CD4-positive, alpha-beta T cell (primary cell): Measurements from ENCODE around the gene CDH4. TPM values are rescaled to one million over a fixed set of nuclear protein-coding genes. Genes with fewer than 3 reads are reported as not detected.

Experiments used
- ATAC-seq: fragments of 200-7000 bp; cut with Tn5 transposase; one replicate; pipeline ENCODE4 v1.10.0; 2022; ENCODE audit warnings: mild to moderate bottlenecking; ENCODE audit not compliant: poor library complexity
- CTCF ChIA-PET: fragments of 350-600 bp; sonication (Branson Sonifier 250); formaldehyde crosslinking; loops from one replicate; lab custom pipeline; 2021; ENCODE audit warnings: antibody characterized with exemption, inconsistent platforms; lab: Charles Lee
- POLR2A ChIA-PET: fragments of 350-600 bp; sonication (Branson Sonifier 250); formaldehyde crosslinking; loops from one replicate; lab custom pipeline; 2021; ENCODE audit warnings: antibody characterized with exemption, inconsistent platforms; lab: Charles Lee
- DNase-seq, 14 experiments: peaks; one replicate each; pipeline ENCODE4 v3.0.0-alpha.2; 2013 to 2020; ENCODE audit warnings: mixed read lengths in 2 of 14
- H3K27ac ChIP-seq, 2 donors: one replicate each; pipeline versions ENCODE4 v1.5.1 to v1.7.0; 2013; ENCODE audit warnings: low read length in 2 of 2, low read depth in 1 of 2, mild to moderate bottlenecking in 1 of 2
- H3K27me3 ChIP-seq, 2 experiments: 1 replicate in 1 of 2; 2 replicates in 1 of 2; pipeline versions ENCODE4 v1.6.1 to v1.7.0; 2013; ENCODE audit warnings: low read length in 2 of 2, control low read depth in 1 of 2, mild to moderate bottlenecking in 1 of 2, moderate library complexity in 1 of 2; ENCODE audit not compliant: insufficient read depth in 2 of 2, control insufficient read depth in 1 of 2
- H3K36me3 ChIP-seq: one replicate; pipeline ENCODE4 v1.6.1; 2013; ENCODE audit warnings: low read length, control low read depth; ENCODE audit not compliant: insufficient read depth
- H3K4me1 ChIP-seq: one replicate; pipeline ENCODE4 v1.6.1; 2013; ENCODE audit warnings: low read length, control low read depth; ENCODE audit not compliant: insufficient read depth
- H3K4me3 ChIP-seq: one replicate; pipeline ENCODE4 v1.5.1; 2013; ENCODE audit warnings: mild to moderate bottlenecking, low read length, moderate library complexity
- H3K9me3 ChIP-seq, 2 experiments: 1 replicate in 1 of 2; 2 replicates in 1 of 2; pipeline versions ENCODE4 v1.6.1 to v1.7.0; 2013; ENCODE audit warnings: low read length in 2 of 2, mild to moderate bottlenecking in 2 of 2, control low read depth in 1 of 2, moderate library complexity in 1 of 2; ENCODE audit not compliant: control insufficient read depth in 1 of 2, insufficient read depth in 1 of 2
- H3K27ac Mint-ChIP-seq: one replicate; pipeline ENCODE4 v1.8.0; 2020; ENCODE audit warnings: mixed read lengths
- H3K27me3 Mint-ChIP-seq: one replicate; pipeline ENCODE4 v1.8.0; 2021; ENCODE audit warnings: mixed read lengths
- H3K36me3 Mint-ChIP-seq: one replicate; pipeline ENCODE4 v1.8.0; 2021; ENCODE audit warnings: low read depth, mixed read lengths
- H3K4me1 Mint-ChIP-seq: one replicate; pipeline ENCODE4 v1.8.0; 2021; ENCODE audit warnings: low read depth, mixed read lengths
- H3K4me3 Mint-ChIP-seq: one replicate; pipeline ENCODE4 v1.8.0; 2020; ENCODE audit warnings: mild to moderate bottlenecking, mixed read lengths
- H3K9me3 Mint-ChIP-seq: one replicate; pipeline ENCODE4 v1.8.0; 2020; ENCODE audit warnings: mixed read lengths
- CTCF ChIP-seq: fragments of 200-600 bp; IDR thresholded peaks from one replicate; pipeline ENCODE4 v1.8.0; 2022; ENCODE audit warnings: antibody characterized with exemption, mild to moderate bottlenecking
- intact Hi-C, 2 experiments: fragments of 100-400 bp; cut with DNase I in 1 of 2; cut with micrococcal nuclease in 1 of 2; formaldehyde crosslinking; loops; one replicate each; pipeline versions ENCODE4 v1.15.1 to v1.9.0; 2023 to 2025; cut with DNase I, micrococcal nuclease
- total RNA-seq, 174 experiments: library from RNA in 2 of 174; stranded (reverse) in 2 of 174; gene quantifications; one replicate each; pipeline ENCODE4 v1.2.3 and lab custom pipeline; 2021 to 2026

CDH4 gene
- total RNA-seq, 2 experiments from 2014 or later = 0.11 TPM

GRCh38 chr20:61354901-61355495, 102.9 kb downstream of the CDH4 start:
- H3K4me1 Mint-ChIP-seq = no peaks in the 10 kb centered on the region
- Histone ChIP-seq H3K9me3 (peaks cover 0 to 37% of the 10 kb centered on the region in 2 experiments), H3K4me3 (no peak overlapping the region), H3K27me3 (peaks cover 0 to 8% of the 10 kb centered on the region in 2 experiments), H3K36me3 (no peaks in the 10 kb centered on the region), H3K27ac (no peak overlapping the region), H3K4me1 (no peaks in the 10 kb centered on the region)
- no peaks in the 10 kb centered on the region for H3K36me3 Mint-ChIP-seq
- H3K27ac Mint-ChIP-seq = no peak overlapping the region
- CTCF ChIA-PET = no interaction called here
- TF ChIP-seq CTCF = no peak
- intact Hi-C loops = no loop called here
- DNase-seq (no peak), ATAC-seq (no peak)
- H3K27me3 Mint-ChIP-seq = peaks cover 7% of the 10 kb centered on the region
- H3K4me3 Mint-ChIP-seq = no peak overlapping the region
- peaks cover 2% of the 10 kb centered on the region for H3K9me3 Mint-ChIP-seq
- POLR2A ChIA-PET = no interaction called here

- Histone ChIP-seq H3K4me3 (no peak overlapping the region), H3K36me3 (no peaks in the 10 kb centered on the region), H3K4me1 (no peaks in the 10 kb centered on the region), H3K27me3 (peaks cover 0 to 8% of the 10 kb centered on the region in 2 experiments), H3K27ac (no peak overlapping the region), H3K9me3 (peaks cover 0 to 37% of the 10 kb centered on the region in 2 experiments)
- DNase-seq (no peak), ATAC-seq (no peak)
- peaks cover 2% of the 10 kb centered on the region for H3K9me3 Mint-ChIP-seq
- no peak overlapping the region for H3K27ac Mint-ChIP-seq
- no peak for TF ChIP-seq CTCF
- H3K4me1 Mint-ChIP-seq = no peaks in the 10 kb centered on the region
- H3K27me3 Mint-ChIP-seq = peaks cover 7% of the 10 kb centered on the region
- ChIA-PET CTCF (no interaction called here), POLR2A (no interaction called here)
- intact Hi-C loops = no loop called here
- H3K4me3 Mint-ChIP-seq = no peak overlapping the region
- no peaks in the 10 kb centered on the region for H3K36me3 Mint-ChIP-seq
Measured at GRCh38 chr20:61355585-61355984, 103.5 kb downstream of the CDH4 start.

GRCh38 chr20:61356196-61356595, 104.1 kb downstream of the CDH4 start:
- Histone ChIP-seq H3K4me3 (no peak overlapping the region), H3K27me3 (peaks cover 0 to 8% of the 10 kb centered on the region in 2 experiments), H3K27ac (no peak overlapping the region), H3K36me3 (no peaks in the 10 kb centered on the region), H3K9me3 (peaks cover 0 to 37% of the 10 kb centered on the region in 2 experiments), H3K4me1 (no peaks in the 10 kb centered on the region)
- H3K4me1 Mint-ChIP-seq = no peaks in the 10 kb centered on the region
- intact Hi-C loops = no loop called here
- H3K27me3 Mint-ChIP-seq = peaks cover 7% of the 10 kb centered on the region
- no peak for TF ChIP-seq CTCF
- CTCF ChIA-PET = no interaction called here
- H3K9me3 Mint-ChIP-seq = peaks cover 2% of the 10 kb centered on the region
- POLR2A ChIA-PET = no interaction called here
- ATAC-seq (no peak), DNase-seq (no peak)
- H3K27ac Mint-ChIP-seq = no peak overlapping the region
- no peak overlapping the region for H3K4me3 Mint-ChIP-seq
- no peaks in the 10 kb centered on the region for H3K36me3 Mint-ChIP-seq
